DMS114 treated with DMSO at 0.1 percent for 48 hours (cell line): ENCODE results near the gene COQ10A.

Experiments used
- DNase-seq: peaks from one replicate; lab custom pipeline; 2025; ENCODE audit not compliant: unreplicated experiment; lab: John Stamatoyannopoulos, UW

COQ10A gene

GRCh38 chr12:56266693-56267442, at the start of gene COQ10A:
COQ10A (plus strand) TSS chr12:56266942; CDS start chr12:56267119, 177 bp downstream.
- peak; percentile 84 for DNase-seq

DNA sequence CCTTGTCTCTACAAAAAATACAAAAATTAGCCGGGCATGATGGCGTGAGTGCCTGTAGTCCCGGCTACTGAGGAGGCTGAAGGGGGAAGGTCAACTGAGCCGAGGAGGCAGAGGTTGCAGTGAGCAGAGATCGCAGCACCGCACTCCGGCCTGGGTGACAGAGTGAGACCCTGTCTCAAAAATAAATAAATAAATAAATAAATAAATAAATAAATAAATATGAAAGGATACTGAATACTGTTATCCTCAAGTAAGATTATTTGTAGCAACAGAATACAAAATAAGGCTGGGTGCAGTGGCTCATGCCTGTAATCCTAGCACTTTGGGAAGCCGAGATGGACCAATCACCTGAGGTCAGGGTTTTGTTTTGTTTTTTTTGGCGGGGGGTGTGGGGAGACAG, 46.9 kb upstream of the COQ10A start:
- DNase-seq: no peak

DNA sequence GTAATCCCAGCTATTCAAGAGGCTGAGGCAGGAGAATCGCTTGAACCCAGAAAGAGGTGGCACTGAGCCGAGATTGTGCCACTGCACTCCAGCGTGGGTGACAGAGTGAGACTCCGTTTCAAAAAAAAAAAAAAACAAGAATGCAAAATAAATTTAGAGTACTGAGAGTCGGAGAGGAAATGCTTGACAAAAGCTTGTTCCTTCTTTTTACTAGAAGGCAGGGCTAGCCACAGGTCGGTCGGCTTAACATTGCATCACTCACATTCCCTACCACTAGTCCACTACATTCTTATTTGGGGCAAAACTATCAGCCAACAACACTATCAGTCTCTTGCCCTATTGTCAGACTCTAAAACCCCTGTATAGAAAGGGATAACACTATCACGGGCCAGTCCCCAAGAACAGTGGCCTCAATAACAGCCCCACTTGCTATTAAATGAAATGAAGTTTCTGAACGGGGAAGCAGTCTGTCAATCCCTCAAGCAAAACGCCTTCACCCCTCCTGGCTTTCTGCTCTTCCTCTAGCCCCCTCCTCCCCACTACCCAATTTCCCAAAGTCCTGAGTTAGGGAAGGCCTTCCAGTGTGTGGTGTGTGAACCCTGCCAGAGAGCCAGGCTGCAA, 46.0 kb upstream of the COQ10A start:
- DNase-seq: no peak

DNA sequence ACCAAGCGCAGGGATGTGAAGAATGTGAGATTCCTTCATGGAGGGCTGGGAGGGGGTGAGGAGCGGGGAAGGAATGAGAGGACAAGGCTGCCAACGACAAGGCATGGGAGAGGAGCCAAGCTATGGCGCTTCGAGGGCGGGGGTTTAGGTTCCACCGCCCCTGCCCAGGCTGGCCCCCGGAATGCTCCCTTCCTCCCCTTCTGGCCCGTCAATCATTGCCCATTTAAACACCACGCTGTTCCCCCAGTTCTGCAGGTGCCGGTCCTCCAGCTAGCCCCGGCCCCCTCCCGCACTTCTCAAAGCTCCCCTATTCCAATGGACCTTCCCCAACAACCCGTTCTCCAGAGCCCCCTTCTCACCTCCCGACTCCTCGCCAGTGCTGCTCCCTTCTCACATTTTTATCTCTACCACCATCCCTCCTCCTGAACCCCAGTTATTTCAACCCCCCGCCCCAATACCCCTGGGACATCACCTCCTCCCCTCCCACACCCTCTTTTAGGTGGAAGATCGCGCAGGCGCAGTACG, 45.4 kb upstream of the COQ10A start:
- DNase-seq: no peak

GRCh38 chr12:56221757-56222530, 44.8 kb upstream of the COQ10A start, which contains the start of gene RNF41:
RNF41 (minus strand) TSS chr12:56221922; CDS start chr12:56214047, 7,875 bp downstream.
- peak; percentile 92 for DNase-seq

- no peak for DNase-seq
Measured at GRCh38 chr12:56222531-56222895, 44.2 kb upstream of the COQ10A start.

DNA sequence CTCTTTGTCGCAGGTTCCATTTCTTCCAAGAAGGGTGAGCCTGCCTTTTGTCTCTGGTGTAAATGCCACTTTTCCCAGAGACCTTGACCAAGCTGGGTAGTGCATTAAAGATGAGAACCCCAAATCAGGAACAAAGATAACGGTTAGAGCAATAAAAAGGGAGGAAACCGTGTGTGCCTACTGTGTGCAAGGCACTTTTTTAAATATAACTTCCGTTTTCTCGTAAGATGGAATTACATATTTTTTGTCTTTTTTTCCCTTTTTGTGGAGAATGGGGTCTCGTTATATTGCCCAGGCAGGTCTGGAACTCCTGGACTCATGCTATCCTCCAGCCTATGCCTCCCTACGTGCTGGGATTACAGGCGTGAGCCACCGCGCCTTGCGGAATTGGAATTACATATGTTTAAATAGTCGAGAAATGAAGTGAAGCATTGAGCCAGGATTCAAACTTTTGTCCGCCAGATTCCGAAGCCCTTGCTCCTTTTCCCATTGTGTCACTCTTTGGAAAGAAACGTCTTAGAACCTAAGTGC, 43.1 kb upstream of the COQ10A start:
- DNase-seq: no peak

DNA sequence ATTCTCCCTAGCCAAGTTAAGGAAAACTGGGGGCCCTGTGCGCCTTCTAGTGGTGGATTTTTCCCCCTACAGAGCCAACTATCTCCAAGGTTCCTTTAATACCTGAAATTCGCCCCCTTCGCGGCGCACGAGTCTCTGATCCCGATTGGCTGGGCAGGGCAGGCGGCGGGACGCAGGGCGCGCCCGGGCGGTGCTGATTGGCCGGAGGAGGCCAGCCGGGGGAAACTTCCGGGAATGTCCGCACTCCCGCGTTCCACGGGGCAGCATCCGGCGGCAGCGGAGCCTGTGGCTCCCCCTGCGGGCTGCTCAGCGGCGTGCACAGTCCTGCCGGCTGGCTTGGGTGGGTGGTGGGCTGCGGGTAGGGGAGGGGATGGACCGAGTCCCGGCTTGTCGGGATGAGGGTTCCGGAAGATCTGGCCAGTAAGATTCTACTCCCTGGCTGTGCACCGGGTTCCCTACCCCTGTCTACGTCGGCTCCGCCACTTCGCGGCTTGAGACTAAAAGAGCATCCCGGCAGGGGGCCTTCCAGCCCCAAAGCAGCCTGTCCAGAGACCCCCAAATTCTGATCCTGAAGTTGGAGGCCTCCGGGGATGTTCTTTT, 42.5 kb upstream of the COQ10A start, which contains the start of gene NABP2:
Gene NABP2, plus strand, starts transcription at position 241 of the 600 bp plus-strand sequence. CDS start 515 bp downstream, outside the sequence.
- DNase-seq: peak; percentile 97

DNA sequence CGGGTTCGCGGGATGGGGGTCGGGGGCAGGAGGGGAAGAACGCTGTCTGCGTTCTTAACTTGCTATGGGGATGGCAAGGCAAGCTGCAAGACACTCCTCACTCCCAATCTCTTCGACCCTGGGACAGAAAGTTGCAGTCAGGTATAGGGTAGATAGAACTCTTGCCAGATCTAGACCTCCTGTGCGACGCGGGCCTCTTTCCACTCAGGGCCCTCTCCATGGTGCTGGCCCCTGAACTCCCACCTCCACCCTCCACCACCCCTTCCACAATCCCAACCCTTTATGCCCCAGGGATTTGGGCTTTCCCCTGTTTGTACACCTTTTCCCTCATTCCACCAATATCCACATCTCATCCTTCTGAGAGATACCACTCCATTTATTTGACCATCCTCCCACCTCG, 41.8 kb upstream of the COQ10A start:
- DNase-seq: no peak

- DNase-seq: no peak
Measured at GRCh38 chr12:56229082-56229481, 37.7 kb upstream of the COQ10A start.

GRCh38 chr12:56229916-56230431, 36.8 kb upstream of the COQ10A start, which contains the start of gene SLC39A5:
SLC39A5 (plus strand) TSS chr12:56230051; CDS start chr12:56231275, 1,224 bp downstream.
- DNase-seq: no peak

DNA sequence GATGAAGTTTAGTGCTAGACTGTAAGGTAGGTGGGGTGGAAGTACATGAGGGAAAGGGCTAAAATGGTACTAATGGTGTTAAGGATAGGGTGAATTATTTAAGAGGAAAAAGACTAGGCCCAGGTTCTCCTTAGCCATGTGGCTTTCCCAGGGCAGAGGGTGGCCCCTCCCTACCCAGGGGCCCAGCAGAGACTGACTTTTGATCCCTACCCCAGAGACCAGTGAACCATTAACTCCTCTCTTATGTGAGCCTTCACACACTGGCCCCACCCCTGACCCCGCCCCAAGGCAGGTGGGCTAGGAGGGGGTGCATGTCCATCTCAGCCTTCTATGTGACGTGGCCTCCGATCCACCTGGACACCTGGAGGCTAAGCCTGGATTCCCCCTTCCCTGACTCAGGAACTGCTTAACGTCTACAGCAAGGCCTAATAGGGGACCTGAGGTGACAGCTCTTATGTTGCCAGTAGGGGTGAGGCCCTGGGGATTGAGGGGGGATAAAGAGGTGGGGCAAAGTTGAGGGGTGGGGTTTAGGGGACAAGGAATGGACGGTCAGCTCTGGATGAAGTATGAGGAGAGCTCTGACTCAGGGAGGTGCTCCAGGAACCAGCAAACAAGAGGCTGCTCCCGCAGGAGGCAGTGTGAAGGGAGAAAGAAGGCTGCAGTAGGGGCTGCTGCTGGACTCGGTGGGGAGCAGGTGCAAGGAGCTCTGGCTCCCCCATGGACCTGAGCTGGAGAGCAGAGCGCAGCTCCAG, 36.1 kb upstream of the COQ10A start:
- DNase-seq: no peak

DNA sequence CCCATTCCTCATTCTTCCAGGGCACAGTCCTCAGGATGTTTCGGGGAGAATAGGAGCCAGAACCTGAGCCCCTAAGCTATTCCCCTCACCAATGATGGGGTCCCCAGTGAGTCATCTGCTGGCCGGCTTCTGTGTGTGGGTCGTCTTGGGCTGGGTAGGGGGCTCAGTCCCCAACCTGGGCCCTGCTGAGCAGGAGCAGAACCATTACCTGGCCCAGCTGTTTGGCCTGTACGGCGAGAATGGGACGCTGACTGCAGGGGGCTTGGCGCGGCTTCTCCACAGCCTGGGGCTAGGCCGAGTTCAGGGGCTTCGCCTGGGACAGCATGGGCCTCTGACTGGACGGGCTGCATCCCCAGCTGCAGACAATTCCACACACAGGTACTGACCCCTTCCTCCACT, 35.6 kb upstream of the COQ10A start:
- no peak for DNase-seq

DNA sequence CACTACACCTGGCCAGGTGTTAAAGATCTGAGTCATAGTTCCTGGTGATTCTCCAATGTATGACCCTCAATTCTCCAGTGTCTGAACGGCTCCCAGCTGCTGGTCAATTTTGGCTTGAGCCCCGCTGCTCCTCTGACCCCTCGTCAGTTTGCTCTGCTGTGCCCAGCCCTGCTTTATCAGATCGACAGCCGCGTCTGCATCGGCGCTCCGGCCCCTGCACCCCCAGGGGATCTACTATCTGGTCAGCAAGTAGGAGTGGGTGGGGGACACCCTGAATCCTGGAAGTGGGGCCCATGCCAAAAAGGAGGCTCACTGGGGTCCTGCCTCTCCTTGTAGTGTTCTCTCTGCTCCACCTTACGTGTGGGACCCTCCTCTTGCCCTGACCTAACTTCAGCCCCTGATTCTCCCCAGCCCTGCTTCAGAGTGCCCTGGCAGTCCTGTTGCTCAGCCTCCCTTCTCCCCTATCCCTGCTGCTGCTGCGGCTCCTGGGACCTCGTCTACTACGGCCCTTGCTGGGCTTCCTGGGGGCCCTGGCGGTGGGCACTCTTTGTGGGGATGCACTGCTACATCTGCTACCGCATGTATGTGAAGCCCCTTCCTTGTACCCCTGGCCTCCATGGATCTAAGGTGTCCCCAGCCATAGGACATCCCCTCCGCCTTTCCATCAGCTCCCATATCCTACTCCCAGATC, 31.9 kb upstream of the COQ10A start:
- no peak for DNase-seq

DNA sequence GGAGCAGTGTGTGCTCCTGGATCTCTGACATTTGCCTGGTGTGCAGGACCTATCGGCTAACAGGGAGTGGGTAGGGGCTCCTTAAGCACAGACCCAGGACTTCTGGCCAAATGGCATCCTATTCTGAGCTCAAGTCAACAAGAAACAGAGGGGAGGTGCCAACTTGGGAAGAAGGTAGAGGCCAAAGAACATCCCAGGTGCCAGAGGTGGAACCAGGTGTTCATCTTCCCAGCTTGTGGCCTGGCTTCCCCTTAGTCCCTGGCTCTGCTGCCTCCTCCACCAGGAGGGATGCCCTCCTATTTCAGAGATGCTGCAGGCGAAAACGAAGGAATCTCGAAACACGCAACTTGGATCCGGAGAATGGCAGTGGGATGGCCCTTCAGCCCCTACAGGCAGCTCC, 30.7 kb upstream of the COQ10A start:
- DNase-seq: no peak

GRCh38 chr12:56236985-56237384, 29.8 kb upstream of the COQ10A start:
- DNase-seq: no peak

DNA sequence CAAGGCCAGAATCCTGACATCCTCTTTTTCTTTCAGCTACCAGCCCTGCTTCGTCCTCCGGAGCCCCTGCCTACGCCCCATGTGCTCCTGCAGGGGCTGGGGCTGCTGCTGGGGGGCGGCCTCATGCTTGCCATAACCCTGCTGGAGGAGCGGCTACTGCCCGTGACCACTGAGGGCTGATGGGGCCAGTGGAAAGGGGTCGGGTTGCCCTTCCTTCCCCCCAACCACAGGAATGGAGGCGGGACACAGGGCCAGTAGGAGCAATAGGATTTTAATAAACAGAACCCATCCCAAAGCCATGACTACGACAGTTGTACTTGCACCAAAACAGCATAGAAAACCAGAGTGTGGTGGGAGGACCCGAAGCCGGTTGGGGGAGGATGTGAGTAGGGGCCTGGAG, 29.2 kb upstream of the COQ10A start:
- no peak for DNase-seq

- DNase-seq: no peak
Measured at GRCh38 chr12:56241424-56242303, 25.1 kb upstream of the COQ10A start.
